ENCODE measurements around the gene CARS2. TPM values are rescaled to one million over a fixed set of nuclear protein-coding genes. Genes with fewer than 3 reads are reported as not detected.
"Not testable (repeated sequence)": the region's sequence is repeated elsewhere in the genome, so short reads cannot be mapped to it uniquely, and the experiment has no call there.

Gene CARS2
- polyA plus RNA-seq, 1 donor (not counting 4 experiments of a cell fraction or from before 2014, with no cell fraction given), result 90.0 TPM

DNA sequence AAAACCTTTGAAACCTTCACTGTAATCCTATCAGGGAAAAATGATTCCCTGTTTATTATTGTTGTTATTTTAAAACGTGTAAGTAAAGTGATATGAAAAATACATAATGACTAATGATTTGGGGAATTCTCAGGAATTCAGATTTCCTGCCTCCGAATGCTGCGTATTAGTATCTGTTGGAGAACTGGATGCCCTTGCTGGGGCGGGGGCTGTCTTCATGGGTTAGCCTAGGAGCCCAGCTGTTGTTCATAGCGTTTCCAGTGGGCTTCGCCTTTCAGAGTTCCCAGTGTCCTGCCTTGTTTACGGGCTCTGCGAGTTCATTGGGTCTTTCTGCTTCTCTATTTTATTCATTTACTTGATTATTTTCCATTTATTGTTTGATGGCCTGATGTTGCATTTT is 72.1 kb downstream of the CARS2 start:
- Histone ChIP-seq H3K4me1 (ENCODE audit: control insufficient read depth, extremely low read depth, insufficient read depth, low read length) (no peaks in the 10 kb centered on the region), H3K4me2 (ENCODE audit: control insufficient read depth, extremely low read depth, insufficient read depth, low read depth, low read length) (no peak overlapping the region), H3K79me2 (ENCODE audit: control insufficient read depth, insufficient read depth, low read length) (peaks cover 41% of the 10 kb centered on the region), H4K20me1 (ENCODE audit: control insufficient read depth, extremely low read depth, insufficient read depth, low read length) (peaks cover 4% of the 10 kb centered on the region), H3K9me3 (ENCODE audit: control insufficient read depth, low read depth, low read length) (no peaks in the 10 kb centered on the region), H3K9ac (ENCODE audit: control insufficient read depth, extremely low read depth, insufficient read depth, low read length) (no peak overlapping the region), H3K27ac (ENCODE audit: control insufficient read depth, insufficient read depth, low read length) (no peak overlapping the region), H3K4me3 (ENCODE audit: control insufficient read depth in 2 of 3, extremely low read depth in 1 of 3, insufficient read depth in 2 of 3, low read depth in 1 of 3, low read length in 3 of 3) (no peak overlapping the region), H2AFZ (ENCODE audit: control insufficient read depth, low read length) (no peak overlapping the region), H3K36me3 (ENCODE audit: control insufficient read depth in 2 of 2, extremely low read depth in 1 of 2, insufficient read depth in 2 of 2, low read length in 2 of 2) (peaks cover 27 to 44% of the 10 kb centered on the region in 2 experiments), H3K27me3 (ENCODE audit: control insufficient read depth, extremely low read depth, insufficient read depth, low read length) (no peaks in the 10 kb centered on the region), H3K9me1 (ENCODE audit: control insufficient read depth, extremely low read depth, insufficient read depth, low read length) (peaks cover 2% of the 10 kb centered on the region)
- DNase-seq (ENCODE audit: low read depth, low spot score) (no peak), FAIRE-seq (no peak)
- TF ChIP-seq, protein P1, sequence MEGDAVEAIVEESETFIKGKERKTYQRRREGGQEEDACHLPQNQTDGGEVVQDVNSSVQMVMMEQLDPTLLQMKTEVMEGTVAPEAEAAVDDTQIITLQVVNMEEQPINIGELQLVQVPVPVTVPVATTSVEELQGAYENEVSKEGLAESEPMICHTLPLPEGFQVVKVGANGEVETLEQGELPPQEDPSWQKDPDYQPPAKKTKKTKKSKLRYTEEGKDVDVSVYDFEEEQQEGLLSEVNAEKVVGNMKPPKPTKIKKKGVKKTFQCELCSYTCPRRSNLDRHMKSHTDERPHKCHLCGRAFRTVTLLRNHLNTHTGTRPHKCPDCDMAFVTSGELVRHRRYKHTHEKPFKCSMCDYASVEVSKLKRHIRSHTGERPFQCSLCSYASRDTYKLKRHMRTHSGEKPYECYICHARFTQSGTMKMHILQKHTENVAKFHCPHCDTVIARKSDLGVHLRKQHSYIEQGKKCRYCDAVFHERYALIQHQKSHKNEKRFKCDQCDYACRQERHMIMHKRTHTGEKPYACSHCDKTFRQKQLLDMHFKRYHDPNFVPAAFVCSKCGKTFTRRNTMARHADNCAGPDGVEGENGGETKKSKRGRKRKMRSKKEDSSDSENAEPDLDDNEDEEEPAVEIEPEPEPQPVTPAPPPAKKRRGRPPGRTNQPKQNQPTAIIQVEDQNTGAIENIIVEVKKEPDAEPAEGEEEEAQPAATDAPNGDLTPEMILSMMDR (optimal IDR thresholded peaks at IDR 0.05 in 1 of 3, IDR thresholded peaks at IDR 0.05 in 1 of 3, conservative IDR thresholded peaks at IDR 0.05 in 1 of 3; ENCODE audit: extremely low read depth in 1 of 3, insufficient read depth in 2 of 3, low read length in 3 of 3), result no peak
- no peak for TF ChIP-seq EZH2 (IDR thresholded peaks at IDR 0.05; ENCODE audit: low read length)
- dilution Hi-C loops (cut with MboI; ENCODE audit: extremely low pct_ligation_motif_present, low sequenced_read_pairs), result no loop called here

DNA sequence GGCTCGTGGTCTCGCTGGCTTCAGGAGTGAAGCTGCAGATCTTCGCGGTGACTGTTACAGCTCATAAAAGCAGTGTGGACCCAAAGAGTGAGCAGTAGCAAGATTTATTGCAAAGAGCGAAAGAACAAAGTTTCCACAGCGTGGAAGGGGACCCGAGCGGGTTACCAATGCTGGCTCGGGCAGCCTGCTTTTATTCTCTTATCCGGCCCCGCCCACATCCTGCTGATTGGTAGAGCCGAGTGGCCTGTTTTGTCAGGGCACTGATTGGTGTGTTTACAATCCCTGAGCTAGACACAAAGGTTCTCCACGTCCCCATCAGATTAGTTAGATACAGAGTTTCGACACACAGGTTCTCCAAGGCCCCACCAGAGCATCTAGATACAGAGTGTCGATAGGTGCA is 73.7 kb downstream of the CARS2 start:
- H3K27ac ChIP-seq (ENCODE audit: control insufficient read depth, insufficient read depth, low read length); H2AFZ ChIP-seq (ENCODE audit: control insufficient read depth, low read length); dilution Hi-C loops (cut with MboI; ENCODE audit: extremely low pct_ligation_motif_present, low sequenced_read_pairs); H3K9me3 ChIP-seq (ENCODE audit: control insufficient read depth, low read depth, low read length); DNase-seq (ENCODE audit: low read depth, low spot score); H3K4me1 ChIP-seq (ENCODE audit: control insufficient read depth, extremely low read depth, insufficient read depth, low read length); FAIRE-seq; H3K9me1 ChIP-seq (ENCODE audit: control insufficient read depth, extremely low read depth, insufficient read depth, low read length); H3K9ac ChIP-seq (ENCODE audit: control insufficient read depth, extremely low read depth, insufficient read depth, low read length); H3K27me3 ChIP-seq (ENCODE audit: control insufficient read depth, extremely low read depth, insufficient read depth, low read length); H3K4me3 ChIP-seq (ENCODE audit: control insufficient read depth in 2 of 3, extremely low read depth in 1 of 3, insufficient read depth in 2 of 3, low read depth in 1 of 3, low read length in 3 of 3); H4K20me1 ChIP-seq (ENCODE audit: control insufficient read depth, extremely low read depth, insufficient read depth, low read length); H3K4me2 ChIP-seq (ENCODE audit: control insufficient read depth, extremely low read depth, insufficient read depth, low read depth, low read length): not testable (repeated sequence)
- peaks cover 26 to 51% of the 10 kb centered on the region in 2 experiments for H3K36me3 ChIP-seq (ENCODE audit: control insufficient read depth in 2 of 2, extremely low read depth in 1 of 2, insufficient read depth in 2 of 2, low read length in 2 of 2)
- peaks cover 56% of the 10 kb centered on the region for H3K79me2 ChIP-seq (ENCODE audit: control insufficient read depth, insufficient read depth, low read length)

DNA sequence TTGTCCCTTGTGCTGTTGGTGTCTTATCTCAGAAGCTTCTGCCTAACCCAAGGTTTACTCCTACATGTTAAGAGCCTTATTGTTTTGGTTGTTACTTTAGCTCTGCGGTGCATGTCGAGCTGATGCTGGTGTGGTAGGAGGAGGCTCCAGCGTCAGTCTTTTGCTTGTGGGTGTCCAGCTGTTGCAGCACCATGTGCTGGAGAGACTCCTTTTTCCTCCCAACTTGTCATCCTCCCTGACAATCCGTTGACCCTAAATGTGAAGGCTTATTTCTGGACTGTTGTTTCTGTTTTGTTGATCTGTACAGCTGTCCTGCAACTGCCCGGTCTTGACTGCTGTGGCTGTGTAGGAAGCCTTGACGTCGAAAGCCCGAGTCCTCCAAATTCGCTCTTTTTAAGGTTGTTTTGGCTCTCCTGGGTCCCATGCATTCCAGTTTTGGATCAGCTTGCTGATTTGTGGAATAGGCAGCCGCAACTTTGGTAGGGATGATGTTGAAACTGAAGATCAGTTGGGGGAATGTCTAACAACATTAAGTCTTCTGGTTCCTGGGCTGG is 75.3 kb downstream of the CARS2 start:
- no peaks in the 10 kb centered on the region for H3K27me3 ChIP-seq (ENCODE audit: control insufficient read depth, extremely low read depth, insufficient read depth, low read length)
- dilution Hi-C loops (cut with MboI; ENCODE audit: extremely low pct_ligation_motif_present, low sequenced_read_pairs), result no loop called here
- peaks cover 17 to 36% of the 10 kb centered on the region in 2 experiments for H3K36me3 ChIP-seq (ENCODE audit: control insufficient read depth in 2 of 2, extremely low read depth in 1 of 2, insufficient read depth in 2 of 2, low read length in 2 of 2)
- no peaks in the 10 kb centered on the region for H3K9me3 ChIP-seq (ENCODE audit: control insufficient read depth, low read depth, low read length)
- H3K4me3 ChIP-seq (ENCODE audit: control insufficient read depth in 2 of 3, extremely low read depth in 1 of 3, insufficient read depth in 2 of 3, low read depth in 1 of 3, low read length in 3 of 3), result no peak overlapping the region
- H3K4me2 ChIP-seq (ENCODE audit: control insufficient read depth, extremely low read depth, insufficient read depth, low read depth, low read length), result no peak overlapping the region
- DNase-seq (ENCODE audit: low read depth, low spot score) (no peak), FAIRE-seq (no peak)
- H3K9ac ChIP-seq (ENCODE audit: control insufficient read depth, extremely low read depth, insufficient read depth, low read length), result no peak overlapping the region
- TF ChIP-seq, protein P1 (optimal IDR thresholded peaks at IDR 0.05 in 1 of 3, IDR thresholded peaks at IDR 0.05 in 1 of 3, conservative IDR thresholded peaks at IDR 0.05 in 1 of 3; ENCODE audit: extremely low read depth in 1 of 3, insufficient read depth in 2 of 3, low read length in 3 of 3), result no peak
- TF ChIP-seq EZH2 (IDR thresholded peaks at IDR 0.05; ENCODE audit: low read length), result no peak
- H4K20me1 ChIP-seq (ENCODE audit: control insufficient read depth, extremely low read depth, insufficient read depth, low read length), result peaks cover 10% of the 10 kb centered on the region
- peaks cover 69% of the 10 kb centered on the region for H3K79me2 ChIP-seq (ENCODE audit: control insufficient read depth, insufficient read depth, low read length)
- H3K9me1 ChIP-seq (ENCODE audit: control insufficient read depth, extremely low read depth, insufficient read depth, low read length), result peaks cover 2% of the 10 kb centered on the region
- no peak overlapping the region for H3K27ac ChIP-seq (ENCODE audit: control insufficient read depth, insufficient read depth, low read length)
- H3K4me1 ChIP-seq (ENCODE audit: control insufficient read depth, extremely low read depth, insufficient read depth, low read length), result peaks cover 15% of the 10 kb centered on the region
- no peak overlapping the region for H2AFZ ChIP-seq (ENCODE audit: control insufficient read depth, low read length)
